Measurements from ENCODE around the gene RIMS1.

- TF ChIP-seq ZNF121 (CRISPR knock-in tag; IDR thresholded peaks at IDR 0.05) = no peak
- no peak for TF ChIP-seq TP53 (CRISPR knock-in tag; IDR thresholded peaks at IDR 0.05)
- no peak for TF ChIP-seq FOXP4 (CRISPR knock-in tag; IDR thresholded peaks at IDR 0.05)
- TF ChIP-seq USF1 (CRISPR knock-in tag; IDR thresholded peaks at IDR 0.05) = no peak
- TF ChIP-seq CTCF (IDR thresholded peaks at IDR 0.05) = no peak
- TF ChIP-seq ATF1 (CRISPR knock-in tag; IDR thresholded peaks at IDR 0.05) = no peak
- no peak for TF ChIP-seq EMX1 (CRISPR knock-in tag; IDR thresholded peaks at IDR 0.05)
- TF ChIP-seq SP1 (CRISPR knock-in tag; conservative IDR thresholded peaks at IDR 0.05) = no peak
- TF ChIP-seq MAX (CRISPR knock-in tag; IDR thresholded peaks at IDR 0.05) = no peak
- no peak for TF ChIP-seq ATF3 (CRISPR knock-in tag; conservative IDR thresholded peaks at IDR 0.05)
Observed at GRCh38 chr6:72282201-72282600, 395.9 kb downstream of the RIMS1 start.

Measured in WTC11 (cell line).